Measurements from ENCODE around the gene RBMS2.
"Not testable (repeated sequence)": the region's sequence is repeated elsewhere in the genome, so short reads cannot be mapped to it uniquely, and the experiment has no call there.

RBMS2 gene

GRCh38 chr12:56496704-56497103 is 24.9 kb upstream of the RBMS2 start:
- TF ChIP-seq, protein P1, sequence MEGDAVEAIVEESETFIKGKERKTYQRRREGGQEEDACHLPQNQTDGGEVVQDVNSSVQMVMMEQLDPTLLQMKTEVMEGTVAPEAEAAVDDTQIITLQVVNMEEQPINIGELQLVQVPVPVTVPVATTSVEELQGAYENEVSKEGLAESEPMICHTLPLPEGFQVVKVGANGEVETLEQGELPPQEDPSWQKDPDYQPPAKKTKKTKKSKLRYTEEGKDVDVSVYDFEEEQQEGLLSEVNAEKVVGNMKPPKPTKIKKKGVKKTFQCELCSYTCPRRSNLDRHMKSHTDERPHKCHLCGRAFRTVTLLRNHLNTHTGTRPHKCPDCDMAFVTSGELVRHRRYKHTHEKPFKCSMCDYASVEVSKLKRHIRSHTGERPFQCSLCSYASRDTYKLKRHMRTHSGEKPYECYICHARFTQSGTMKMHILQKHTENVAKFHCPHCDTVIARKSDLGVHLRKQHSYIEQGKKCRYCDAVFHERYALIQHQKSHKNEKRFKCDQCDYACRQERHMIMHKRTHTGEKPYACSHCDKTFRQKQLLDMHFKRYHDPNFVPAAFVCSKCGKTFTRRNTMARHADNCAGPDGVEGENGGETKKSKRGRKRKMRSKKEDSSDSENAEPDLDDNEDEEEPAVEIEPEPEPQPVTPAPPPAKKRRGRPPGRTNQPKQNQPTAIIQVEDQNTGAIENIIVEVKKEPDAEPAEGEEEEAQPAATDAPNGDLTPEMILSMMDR (IDR thresholded peaks at IDR 0.05; ENCODE audit: low read length) = peak; percentile 24; the same call in 1 of the 2 replicates
- H3K4me3 ChIP-seq (ENCODE audit: low read depth, low read length, poor library complexity, severe bottlenecking); H3K27ac ChIP-seq (ENCODE audit: low read depth, low read length, poor library complexity, severe bottlenecking); H3K36me3 ChIP-seq (ENCODE audit: insufficient read depth, low read length); H2AFZ ChIP-seq (ENCODE audit: low read length); H3K79me2 ChIP-seq (ENCODE audit: insufficient read depth, low read length); H3K9me3 ChIP-seq (ENCODE audit: low read length); H3K9ac ChIP-seq (ENCODE audit: low read length); H3K9me2 ChIP-seq (ENCODE audit: low read depth, low read length); H3K27me3 ChIP-seq (ENCODE audit: insufficient read depth, low read length); H3K4me1 ChIP-seq (ENCODE audit: insufficient read depth, low read length, severe bottlenecking); H3F3A ChIP-seq (ENCODE audit: insufficient read depth, low read length); H4K20me1 ChIP-seq (ENCODE audit: insufficient read depth, low read length); H3K4me2 ChIP-seq (ENCODE audit: low read length): not testable (repeated sequence)

DNA sequence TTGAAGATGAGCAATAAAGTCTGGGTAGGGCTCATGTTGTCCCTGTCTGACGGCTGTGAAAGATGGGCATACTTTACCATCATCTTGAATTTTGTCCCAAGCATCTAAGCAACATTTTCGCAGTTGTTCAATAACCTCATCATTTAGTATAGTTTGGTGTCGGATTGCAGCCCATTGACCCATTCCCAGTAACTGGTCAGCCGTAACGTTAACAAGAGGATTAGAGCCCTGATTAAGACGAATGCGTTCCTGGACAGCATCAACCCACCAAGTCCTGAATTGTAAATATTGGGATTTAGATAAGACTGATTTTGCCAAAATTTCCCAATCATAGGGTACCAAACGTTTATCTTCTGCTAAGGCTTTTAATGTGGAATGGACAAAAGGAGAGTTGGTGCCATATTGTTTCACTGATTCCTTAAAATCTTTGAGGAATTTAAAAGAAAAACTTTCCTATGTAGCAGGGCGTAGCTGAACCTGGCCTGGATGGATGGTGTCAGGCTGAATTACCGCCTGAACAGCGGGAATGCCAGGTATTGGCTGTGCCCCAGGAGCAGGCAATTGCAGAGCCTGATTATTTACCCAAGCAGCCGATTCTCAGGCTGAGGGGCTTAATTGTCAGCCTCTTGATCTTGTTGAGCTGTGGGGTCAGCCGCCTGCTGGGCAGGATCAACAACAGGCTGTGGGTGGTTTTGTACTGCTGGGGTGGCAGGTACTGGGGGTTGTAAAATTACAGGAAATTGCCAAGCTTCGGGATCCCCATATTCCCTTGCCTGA is 23.3 kb upstream of the RBMS2 start:
- H3K9me3 ChIP-seq (ENCODE audit: low read length); H3K4me2 ChIP-seq (ENCODE audit: low read length); H3K9ac ChIP-seq (ENCODE audit: low read length); H3K36me3 ChIP-seq (ENCODE audit: insufficient read depth, low read length); H3F3A ChIP-seq (ENCODE audit: insufficient read depth, low read length); H2AFZ ChIP-seq (ENCODE audit: low read length); H4K20me1 ChIP-seq (ENCODE audit: insufficient read depth, low read length); H3K4me3 ChIP-seq (ENCODE audit: low read depth, low read length, poor library complexity, severe bottlenecking); H3K27me3 ChIP-seq (ENCODE audit: insufficient read depth, low read length); H3K9me2 ChIP-seq (ENCODE audit: low read depth, low read length); H3K4me1 ChIP-seq (ENCODE audit: insufficient read depth, low read length, severe bottlenecking); H3K27ac ChIP-seq (ENCODE audit: low read depth, low read length, poor library complexity, severe bottlenecking); H3K79me2 ChIP-seq (ENCODE audit: insufficient read depth, low read length): not testable (repeated sequence)

DNA sequence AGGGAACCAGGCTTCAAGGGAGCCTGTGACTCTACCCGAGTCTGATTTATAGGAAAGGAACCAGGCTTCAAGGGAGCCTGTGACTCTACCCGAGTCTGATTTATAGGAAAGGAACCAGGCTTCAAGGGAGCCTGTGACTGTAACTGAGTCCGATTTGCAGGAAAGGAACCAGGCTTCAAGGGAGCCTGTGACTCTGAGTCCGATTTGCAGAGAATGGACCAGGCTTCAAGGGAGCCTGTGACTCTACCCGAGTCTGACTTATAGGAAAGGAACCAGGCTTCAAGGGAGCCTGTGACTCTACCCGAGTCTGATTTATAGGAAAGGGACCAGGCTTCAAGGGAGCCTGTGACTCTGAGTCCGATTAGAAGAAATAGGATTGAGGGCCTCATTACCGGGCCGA is 22.2 kb upstream of the RBMS2 start:
- H3K9ac ChIP-seq (ENCODE audit: low read length); H3K27me3 ChIP-seq (ENCODE audit: insufficient read depth, low read length); H3F3A ChIP-seq (ENCODE audit: insufficient read depth, low read length); H3K4me1 ChIP-seq (ENCODE audit: insufficient read depth, low read length, severe bottlenecking); H3K27ac ChIP-seq (ENCODE audit: low read depth, low read length, poor library complexity, severe bottlenecking); H3K79me2 ChIP-seq (ENCODE audit: insufficient read depth, low read length); H3K4me3 ChIP-seq (ENCODE audit: low read depth, low read length, poor library complexity, severe bottlenecking); H3K9me2 ChIP-seq (ENCODE audit: low read depth, low read length); H3K9me3 ChIP-seq (ENCODE audit: low read length); H4K20me1 ChIP-seq (ENCODE audit: insufficient read depth, low read length); H2AFZ ChIP-seq (ENCODE audit: low read length); H3K4me2 ChIP-seq (ENCODE audit: low read length); H3K36me3 ChIP-seq (ENCODE audit: insufficient read depth, low read length): not testable (repeated sequence)

DNA sequence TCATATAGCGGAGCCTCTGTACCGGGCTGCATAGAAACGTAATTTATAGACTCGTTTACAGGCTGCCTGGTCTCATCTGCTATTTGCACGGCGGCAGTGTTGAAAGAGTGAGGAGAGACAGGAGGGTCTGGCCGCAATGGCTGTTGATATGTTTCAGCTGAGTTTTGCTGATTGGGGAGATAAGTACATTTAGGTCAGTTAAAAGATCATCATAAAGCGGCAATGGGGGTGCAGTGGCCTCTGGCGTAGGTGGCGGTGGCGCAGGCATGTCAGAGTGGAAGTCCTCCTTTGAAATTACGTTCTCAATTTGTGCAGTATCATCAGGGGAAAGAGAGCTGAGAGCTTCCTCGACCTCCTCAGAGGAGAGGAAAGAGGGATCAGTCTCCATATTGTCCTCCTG is 21.7 kb upstream of the RBMS2 start:
- not testable (repeated sequence) for H2AFZ ChIP-seq (ENCODE audit: low read length); H3K9ac ChIP-seq (ENCODE audit: low read length); H3K4me2 ChIP-seq (ENCODE audit: low read length); H3K9me2 ChIP-seq (ENCODE audit: low read depth, low read length); H3K36me3 ChIP-seq (ENCODE audit: insufficient read depth, low read length); H3K27ac ChIP-seq (ENCODE audit: low read depth, low read length, poor library complexity, severe bottlenecking); H3F3A ChIP-seq (ENCODE audit: insufficient read depth, low read length); H4K20me1 ChIP-seq (ENCODE audit: insufficient read depth, low read length); H3K79me2 ChIP-seq (ENCODE audit: insufficient read depth, low read length); H3K9me3 ChIP-seq (ENCODE audit: low read length); H3K27me3 ChIP-seq (ENCODE audit: insufficient read depth, low read length); H3K4me1 ChIP-seq (ENCODE audit: insufficient read depth, low read length, severe bottlenecking); H3K4me3 ChIP-seq (ENCODE audit: low read depth, low read length, poor library complexity, severe bottlenecking)

DNA sequence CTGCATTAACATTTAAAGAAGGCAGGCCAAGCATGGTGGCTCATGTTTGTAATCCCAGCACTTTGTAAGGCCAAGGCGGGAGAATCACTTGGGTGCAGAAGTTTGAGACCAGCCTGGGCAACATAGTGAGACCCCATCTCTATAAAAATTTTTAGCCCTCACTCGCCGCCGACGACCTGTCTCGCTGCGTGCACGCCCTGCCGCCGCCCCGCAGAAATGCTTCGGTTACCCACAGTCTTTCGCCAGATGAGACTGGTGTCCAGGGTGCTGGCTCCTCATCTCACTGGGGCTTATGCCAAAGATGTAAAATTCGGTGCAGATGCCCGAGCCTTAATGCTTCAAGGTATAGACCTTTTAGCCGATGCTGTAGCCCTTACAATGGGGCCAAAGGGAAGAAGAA is 10.8 kb upstream of the RBMS2 start:
- Histone ChIP-seq H3K27ac (ENCODE audit: low read depth, low read length, poor library complexity, severe bottlenecking) (no peak overlapping the region), H3K79me2 (ENCODE audit: insufficient read depth, low read length) (no peaks in the 10 kb centered on the region), H3K9ac (ENCODE audit: low read length) (no peak overlapping the region), H3K4me2 (ENCODE audit: low read length) (no peak overlapping the region), H3K9me3 (ENCODE audit: low read length) (no peaks in the 10 kb centered on the region), H2AFZ (ENCODE audit: low read length) (no peak overlapping the region), H3K36me3 (ENCODE audit: insufficient read depth, low read length) (no peaks in the 10 kb centered on the region), H3K9me2 (ENCODE audit: low read depth, low read length) (no peaks in the 10 kb centered on the region), H4K20me1 (ENCODE audit: insufficient read depth, low read length) (no peaks in the 10 kb centered on the region), H3F3A (ENCODE audit: insufficient read depth, low read length) (no peaks in the 10 kb centered on the region), H3K27me3 (ENCODE audit: insufficient read depth, low read length) (no peaks in the 10 kb centered on the region), H3K4me3 (ENCODE audit: low read depth, low read length, poor library complexity, severe bottlenecking) (no peak overlapping the region), H3K4me1 (ENCODE audit: insufficient read depth, low read length, severe bottlenecking) (no peaks in the 10 kb centered on the region)
- TF ChIP-seq EZH2 (IDR thresholded peaks at IDR 0.05; ENCODE audit: borderline replicate concordance, low read length) = no peak
- TF ChIP-seq, protein P1 (IDR thresholded peaks at IDR 0.05; ENCODE audit: low read length) = no peak

DNA sequence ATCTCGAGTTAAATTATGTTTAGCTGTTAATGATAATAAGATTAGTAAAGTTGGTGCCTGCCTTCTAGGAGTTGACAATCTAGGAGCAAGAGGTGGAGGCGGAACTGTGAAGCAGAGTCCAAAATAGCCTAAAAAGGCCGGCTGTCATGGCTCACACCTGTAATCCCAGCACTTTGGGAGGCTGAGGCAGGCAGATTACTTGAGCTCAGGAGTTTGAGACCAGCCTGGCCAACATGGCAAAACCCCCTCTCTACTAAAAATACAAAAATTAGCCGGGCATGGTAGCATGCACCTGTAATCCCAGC is 7.7 kb upstream of the RBMS2 start:
- H2AFZ ChIP-seq (ENCODE audit: low read length); H3K27me3 ChIP-seq (ENCODE audit: insufficient read depth, low read length); H3K36me3 ChIP-seq (ENCODE audit: insufficient read depth, low read length); H3K4me3 ChIP-seq (ENCODE audit: low read depth, low read length, poor library complexity, severe bottlenecking); H3F3A ChIP-seq (ENCODE audit: insufficient read depth, low read length); H3K9me3 ChIP-seq (ENCODE audit: low read length); H4K20me1 ChIP-seq (ENCODE audit: insufficient read depth, low read length); H3K9me2 ChIP-seq (ENCODE audit: low read depth, low read length); H3K9ac ChIP-seq (ENCODE audit: low read length); H3K4me1 ChIP-seq (ENCODE audit: insufficient read depth, low read length, severe bottlenecking); H3K27ac ChIP-seq (ENCODE audit: low read depth, low read length, poor library complexity, severe bottlenecking); H3K79me2 ChIP-seq (ENCODE audit: insufficient read depth, low read length); H3K4me2 ChIP-seq (ENCODE audit: low read length): not testable (repeated sequence)
